Keratinocyte (primary cell): Measurements from ENCODE around the gene SLC1A4. TPM values are rescaled to one million over a fixed set of nuclear protein-coding genes. Genes with fewer than 3 reads are reported as not detected.

ENCODE experiments used
- DNase-seq: peaks from one replicate; pipeline ENCODE4 v3.0.0-alpha.2; 2011; ENCODE audit warnings: low read depth, missing footprints, low spot score
- FAIRE-seq: peaks from 2 replicates; lab custom pipeline; 2011; peaks lifted over from hg19 to GRCh38; lab: Jason Lieb, UNC
- H2AFZ ChIP-seq: 2 replicates; pipeline ENCODE4 v1.6.0; 2012; ENCODE audit warnings: low read length, control low read depth, inconsistent platforms; ENCODE audit not compliant: control insufficient read depth
- H3K27ac ChIP-seq: 2 replicates; pipeline ENCODE4 v1.5.1; 2011; ENCODE audit warnings: low read length; ENCODE audit not compliant: control insufficient read depth, insufficient read depth
- H3K27me3 ChIP-seq: 3 replicates; pipeline ENCODE4 v1.6.0; 2011; ENCODE audit warnings: low read length; ENCODE audit not compliant: control insufficient read depth, insufficient read depth; ENCODE audit errors: extremely low read depth
- H3K36me3 ChIP-seq, 2 experiments: 2 replicates in 1 of 2; 3 replicates in 1 of 2; pipeline ENCODE4 v1.5.1; 2011; ENCODE audit warnings: low read length in 2 of 2, mild to moderate bottlenecking in 1 of 2; ENCODE audit not compliant: control insufficient read depth in 2 of 2, insufficient read depth in 2 of 2; ENCODE audit errors: extremely low read depth in 1 of 2
- H3K4me1 ChIP-seq: 3 replicates; pipeline ENCODE4 v1.5.1; 2011; ENCODE audit warnings: low read length; ENCODE audit not compliant: control insufficient read depth, insufficient read depth; ENCODE audit errors: extremely low read depth
- H3K4me2 ChIP-seq: 3 replicates; pipeline ENCODE4 v1.6.0; 2011; ENCODE audit warnings: low read depth, low read length; ENCODE audit not compliant: control insufficient read depth, insufficient read depth; ENCODE audit errors: extremely low read depth
- H3K4me3 ChIP-seq, 3 experiments: fragments of 200-600 bp in 1 of 3; sonication (generic) in 1 of 3; 2 replicates in 2 of 3; 3 replicates in 1 of 3; pipeline ENCODE4 v1.5.1; 2011 to 2016; ENCODE audit warnings: low read length in 3 of 3, mild to moderate bottlenecking in 3 of 3, control low read depth in 2 of 3, inconsistent platforms in 1 of 3, low read depth in 1 of 3, mixed read lengths in 1 of 3, mixed run types in 1 of 3, moderate library complexity in 1 of 3; ENCODE audit not compliant: control insufficient read depth in 2 of 3, insufficient read depth in 2 of 3; ENCODE audit errors: extremely low read depth in 1 of 3
- H3K79me2 ChIP-seq: 2 replicates; pipeline ENCODE4 v1.6.0; 2012; ENCODE audit warnings: low read length; ENCODE audit not compliant: control insufficient read depth, insufficient read depth
- H3K9ac ChIP-seq: 3 replicates; pipeline ENCODE4 v1.6.0; 2011; ENCODE audit warnings: low read length; ENCODE audit not compliant: control insufficient read depth, insufficient read depth; ENCODE audit errors: extremely low read depth
- H3K9me1 ChIP-seq: 3 replicates; pipeline ENCODE4 v1.6.0; 2011; ENCODE audit warnings: low read length; ENCODE audit not compliant: control insufficient read depth, insufficient read depth; ENCODE audit errors: extremely low read depth
- H3K9me3 ChIP-seq: 2 replicates; pipeline ENCODE4 v1.5.1; 2012; ENCODE audit warnings: low read depth, low read length; ENCODE audit not compliant: control insufficient read depth
- H4K20me1 ChIP-seq: 3 replicates; pipeline ENCODE4 v1.6.0; 2011; ENCODE audit warnings: low read length; ENCODE audit not compliant: control insufficient read depth, insufficient read depth; ENCODE audit errors: extremely low read depth
- CTCF ChIP-seq, 3 experiments: IDR thresholded peaks in 1 of 3; conservative IDR thresholded peaks in 1 of 3; optimal IDR thresholded peaks in 1 of 3; 2 replicates in 2 of 3; 3 replicates in 1 of 3; pipeline versions ENCODE3 to v1.5.1; 2011; ENCODE audit warnings: low read length in 3 of 3, mild to moderate bottlenecking in 3 of 3, moderate library complexity in 2 of 3, control low read depth in 1 of 3, inconsistent platforms in 1 of 3; ENCODE audit not compliant: insufficient read depth in 2 of 3; ENCODE audit errors: extremely low read depth in 1 of 3
- EZH2 ChIP-seq: IDR thresholded peaks from one replicate; pipeline ENCODE4 v1.6.1; 2012; ENCODE audit warnings: inconsistent platforms, mild to moderate bottlenecking, low read length, moderate library complexity
- dilution Hi-C: fragments of 300-500 bp; cut with MboI; formaldehyde crosslinking; loops from one replicate; pipeline ENCODE4 v1.7.0; 2020; ENCODE audit warnings: low sequenced_read_pairs; ENCODE audit not compliant: extremely low pct_ligation_motif_present
- polyA plus RNA-seq, 5 experiments: library from polyadenylated mRNA; depleted of rRNA in 3 of 5; stranded (reverse) in 3 of 5; stranded (forward) in 1 of 5; unstranded in 1 of 5; fragments of >200 nt; gene quantifications; 1 replicate in 1 of 5; 2 replicates in 3 of 5; 3 replicates in 1 of 5; pipeline versions ENCODE4 v1.2.1 to v1.2.3, GENCODE V29; 2011 to 2012; ENCODE audit warnings: missing spikeins in 2 of 5, low read depth in 1 of 5, low replicate concordance in 1 of 5

The SLC1A4 gene
- polyA plus RNA-seq, 1 donor (not counting 4 experiments of a cell fraction or from before 2014, with no cell fraction given), result 8.2 TPM

GRCh38 chr2:64941801-64942200 lies 47.4 kb upstream of the SLC1A4 start:
- Histone ChIP-seq H3K9ac (no peak overlapping the region), H3K4me2 (no peak overlapping the region), H4K20me1 (no peaks in the 10 kb centered on the region), H3K36me3 (no peaks in the 10 kb centered on the region), H3K4me3 (no peak overlapping the region), H3K9me1 (no peaks in the 10 kb centered on the region), H3K9me3 (no peaks in the 10 kb centered on the region), H3K4me1 (peaks cover 34% of the 10 kb centered on the region), H3K27me3 (no peaks in the 10 kb centered on the region), H2AFZ (no peak overlapping the region), H3K27ac (no peak overlapping the region), H3K79me2 (no peaks in the 10 kb centered on the region)
- DNase-seq (no peak), FAIRE-seq (no peak)
- TF ChIP-seq CTCF (optimal IDR thresholded peaks at IDR 0.05 in 1 of 3, IDR thresholded peaks at IDR 0.05 in 1 of 3, conservative IDR thresholded peaks at IDR 0.05 in 1 of 3; ENCODE audit: extremely low read depth in 1 of 3, insufficient read depth in 2 of 3, low read length in 3 of 3), result no peak
- no peak for TF ChIP-seq EZH2
- dilution Hi-C loops, result no loop called here

- no peak overlapping the region for H3K9ac ChIP-seq
- no peaks in the 10 kb centered on the region for H3K79me2 ChIP-seq
- no peak overlapping the region for H3K27ac ChIP-seq
- peaks cover 40% of the 10 kb centered on the region for H3K4me1 ChIP-seq
- DNase-seq (no peak), FAIRE-seq (no peak)
- H4K20me1 ChIP-seq, result no peaks in the 10 kb centered on the region
- H3K9me1 ChIP-seq, result no peaks in the 10 kb centered on the region
- dilution Hi-C loops, result no loop called here
- no peak overlapping the region for H2AFZ ChIP-seq
- TF ChIP-seq CTCF (optimal IDR thresholded peaks at IDR 0.05 in 1 of 3, IDR thresholded peaks at IDR 0.05 in 1 of 3, conservative IDR thresholded peaks at IDR 0.05 in 1 of 3; ENCODE audit: extremely low read depth in 1 of 3, insufficient read depth in 2 of 3, low read length in 3 of 3) (no peak), EZH2 (no peak)
- H3K9me3 ChIP-seq, result no peaks in the 10 kb centered on the region
- no peak overlapping the region for H3K4me2 ChIP-seq
- no peaks in the 10 kb centered on the region for H3K36me3 ChIP-seq
- H3K27me3 ChIP-seq, result no peaks in the 10 kb centered on the region
- H3K4me3 ChIP-seq, result no peak overlapping the region
Measured at GRCh38 chr2:64942693-64943092, 46.5 kb upstream of the SLC1A4 start.
